NCI-H2107 treated with DMSO at 0.1 percent for 48 hours (cell line): ENCODE measurements around the gene CFAP46.
"Not testable (repeated sequence)": the region's sequence is repeated elsewhere in the genome, so short reads cannot be mapped to it uniquely, and the experiment has no call there.

Source experiments
- DNase-seq: peaks from one replicate; lab custom pipeline; 2025; ENCODE audit not compliant: unreplicated experiment; lab: John Stamatoyannopoulos, UW

CFAP46 gene

GRCh38 chr10:132901351-132901750 is 41.0 kb downstream of the CFAP46 start:
- no peak for DNase-seq

GRCh38 chr10:132900211-132900756 is 42.1 kb downstream of the CFAP46 start:
- no peak for DNase-seq

- DNase-seq = no peak
Observed at GRCh38 chr10:132899751-132900065, 42.7 kb downstream of the CFAP46 start.

- DNase-seq = no peak
Observed at GRCh38 chr10:132899054-132899750, 43.2 kb downstream of the CFAP46 start.

DNA sequence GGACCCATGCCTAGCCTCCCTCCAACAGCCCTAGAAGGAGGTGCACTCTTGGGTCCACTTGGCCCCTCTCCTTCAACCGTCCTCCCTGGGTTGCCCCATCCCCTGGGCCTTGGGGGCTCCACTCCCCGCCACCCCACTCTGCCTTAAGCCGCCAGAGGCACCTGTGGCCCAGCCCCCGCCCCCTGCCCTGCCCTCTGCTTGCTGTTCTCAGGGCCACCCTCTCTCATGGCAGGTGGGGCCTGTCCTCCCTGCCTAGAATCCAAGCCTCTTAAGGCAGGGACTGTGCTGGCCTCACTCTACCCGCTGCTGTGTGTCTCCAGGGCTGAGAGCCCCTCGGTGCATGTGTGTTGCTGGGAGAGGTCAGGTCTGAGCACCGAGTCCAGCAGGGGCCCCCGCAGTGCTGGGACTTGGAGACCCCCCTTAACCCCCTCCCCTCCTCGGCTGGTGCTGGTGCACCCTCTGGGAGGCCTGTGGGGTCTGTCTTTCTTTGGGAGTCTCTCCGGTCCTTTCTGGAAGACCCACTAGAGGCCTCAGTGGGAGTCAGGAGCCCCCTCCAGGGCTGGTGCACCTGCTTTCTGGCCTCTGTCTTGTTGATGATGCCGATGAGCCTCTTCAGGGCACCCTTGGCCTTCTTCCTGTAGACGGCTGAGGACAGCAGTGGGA is 43.8 kb downstream of the CFAP46 start:
- no peak for DNase-seq

- no peak for DNase-seq
Observed at GRCh38 chr10:132897516-132898381, 44.6 kb downstream of the CFAP46 start.

DNA sequence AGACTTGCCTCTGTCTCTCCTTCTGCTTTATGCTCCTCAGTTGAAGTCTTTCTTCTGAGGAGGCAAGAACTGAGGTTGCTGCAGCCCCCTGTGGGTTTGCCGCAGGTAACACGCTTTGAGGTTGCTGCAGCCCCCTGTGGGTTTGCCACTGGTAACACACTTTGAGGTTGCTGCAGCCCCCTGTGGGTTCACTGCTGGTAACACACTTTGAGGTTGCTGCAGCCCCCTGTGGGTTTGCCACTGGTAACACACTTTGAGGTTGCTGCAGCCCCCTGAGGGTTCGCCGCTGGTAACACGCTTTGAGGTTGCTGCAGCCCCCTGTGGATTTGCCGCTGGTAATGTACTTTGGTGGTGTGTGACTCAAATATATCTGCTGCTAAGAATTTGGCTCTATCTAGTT is 48.6 kb downstream of the CFAP46 start:
- DNase-seq = not testable (repeated sequence)

- no peak for DNase-seq
Observed at GRCh38 chr10:132893090-132893489, 49.3 kb downstream of the CFAP46 start.

DNA sequence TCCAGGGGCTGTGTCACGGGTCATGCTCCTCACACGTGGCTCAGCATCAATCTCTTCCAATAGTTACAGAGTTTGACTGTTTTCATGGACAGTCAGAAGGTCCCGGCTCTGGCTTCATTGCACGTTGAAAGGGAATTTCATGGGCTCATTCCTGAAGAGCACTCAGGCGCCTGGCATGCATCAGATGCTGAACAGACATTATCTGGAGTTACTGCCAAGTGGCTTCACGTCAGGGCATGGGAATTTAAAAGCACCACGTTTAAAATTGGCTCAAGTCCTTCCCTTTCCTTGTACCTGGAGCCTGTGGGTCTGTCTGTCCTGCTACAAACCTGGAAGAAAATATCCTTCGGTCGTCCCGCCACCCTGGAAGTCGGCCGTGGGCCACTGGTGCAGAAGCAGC is 50.4 kb downstream of the CFAP46 start:
- DNase-seq = no peak

- no peak for DNase-seq
Observed at GRCh38 chr10:132891368-132891767, 51.0 kb downstream of the CFAP46 start.

DNA sequence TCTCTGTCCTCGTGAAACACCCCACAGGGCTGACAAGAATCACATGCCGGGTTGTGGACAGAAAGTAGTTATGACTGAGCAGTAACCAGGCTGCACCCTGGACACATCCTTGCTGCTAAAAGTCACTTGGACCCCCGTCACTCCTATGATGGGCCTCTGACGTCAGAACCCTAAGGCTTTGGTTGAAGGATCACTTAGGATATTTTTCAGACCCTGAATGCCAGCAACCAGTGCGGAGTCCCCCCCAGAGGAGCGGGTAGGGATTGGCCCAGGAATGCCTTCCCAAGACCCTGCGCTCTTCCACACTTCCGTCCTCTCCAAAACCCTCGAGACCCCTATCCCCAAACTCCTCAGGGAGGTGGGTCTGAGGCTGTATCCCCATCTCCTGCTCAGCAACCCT is 52.1 kb downstream of the CFAP46 start:
- DNase-seq = no peak

- no peak for DNase-seq
Observed at GRCh38 chr10:132889556-132889955, 52.8 kb downstream of the CFAP46 start.

DNA sequence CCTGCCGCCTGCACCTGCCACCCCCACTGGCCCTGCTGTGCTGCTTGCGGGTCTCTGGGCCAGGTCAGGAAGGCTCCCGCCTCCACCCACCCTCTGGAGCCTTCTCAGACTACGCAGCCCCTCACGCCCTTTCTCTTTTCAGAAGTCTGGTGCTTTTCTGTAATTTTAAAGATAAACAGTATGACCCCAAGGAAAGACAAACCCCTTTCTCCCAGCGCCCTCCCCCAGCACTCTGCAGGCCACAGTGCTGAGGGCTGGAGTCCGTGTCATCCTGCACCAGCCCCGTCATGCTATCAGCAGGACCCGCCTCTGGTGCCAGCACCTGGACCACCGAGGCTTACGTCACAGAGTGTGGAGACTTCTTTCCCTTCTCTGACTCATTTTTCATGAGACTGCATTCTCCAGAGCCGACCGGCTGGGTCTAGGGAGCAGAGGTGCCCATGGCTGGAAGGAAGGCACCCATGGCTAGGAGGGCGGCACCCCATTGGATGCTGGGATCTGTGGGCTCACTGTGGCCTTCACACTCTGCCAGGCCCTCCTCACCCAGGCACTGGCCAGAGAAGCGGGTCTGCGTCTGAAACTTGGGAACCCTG is 53.4 kb downstream of the CFAP46 start:
- DNase-seq = no peak

DNA sequence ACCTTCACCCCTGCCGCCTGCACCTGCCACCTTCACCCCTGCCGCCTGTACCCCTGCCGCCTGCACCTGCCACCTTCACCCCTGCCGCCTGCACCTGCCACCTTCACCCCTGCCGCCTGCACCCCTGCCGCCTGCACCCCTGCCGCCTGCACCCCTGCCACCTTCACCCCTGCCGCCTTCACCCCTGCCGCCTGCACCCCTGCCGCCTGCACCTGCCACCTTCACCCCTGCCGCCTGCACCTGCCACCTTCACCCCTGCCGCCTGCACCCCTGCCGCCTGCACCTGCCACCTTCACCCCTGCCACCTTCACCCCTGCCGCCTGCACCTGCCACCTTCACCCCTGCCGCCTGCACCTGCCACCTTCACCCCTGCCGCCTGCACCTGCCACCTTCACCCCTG is 53.9 kb downstream of the CFAP46 start:
- not testable (repeated sequence) for DNase-seq

GRCh38 chr10:132886211-132887099 is 55.9 kb downstream of the CFAP46 start:
- DNase-seq = no peak

GRCh38 chr10:132885451-132886210 is 56.7 kb downstream of the CFAP46 start:
- no peak for DNase-seq

DNA sequence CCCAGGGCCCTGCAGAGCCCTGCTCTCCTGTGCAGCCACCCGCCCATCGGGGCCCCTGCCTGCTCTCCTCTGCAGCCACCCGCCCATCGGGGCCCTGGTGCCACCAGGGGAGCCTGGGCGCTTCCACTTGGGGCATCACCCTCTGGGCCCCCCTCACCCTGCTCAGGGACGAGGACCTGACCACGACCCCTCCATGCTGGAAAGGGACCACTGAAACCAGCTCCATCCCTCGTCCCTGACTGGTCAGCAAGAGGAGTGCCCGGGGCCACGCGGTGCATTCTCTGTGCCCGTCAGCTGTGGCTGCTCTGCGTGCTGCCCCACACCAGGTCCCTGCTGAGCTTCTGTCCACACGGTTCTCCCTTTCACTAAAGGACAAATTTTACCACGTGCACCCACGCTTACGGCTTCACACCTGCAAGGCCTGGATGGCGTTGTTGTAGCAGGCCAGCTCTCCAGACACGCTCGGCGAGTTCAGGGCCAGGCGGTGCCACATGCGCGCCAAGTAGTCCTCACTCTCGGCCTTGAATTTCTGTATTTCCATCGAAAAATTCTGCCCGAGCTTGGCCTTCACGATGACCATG is 57.6 kb downstream of the CFAP46 start:
- DNase-seq = no peak

- DNase-seq = no peak
Observed at GRCh38 chr10:132884041-132884440, 58.3 kb downstream of the CFAP46 start.

GRCh38 chr10:132883391-132883881 is 58.9 kb downstream of the CFAP46 start:
- no peak for DNase-seq
